ENCODE data around the gene RAPGEF4. TPM values are rescaled to one million over a fixed set of nuclear protein-coding genes. Genes with fewer than 3 reads are reported as not detected.
A peak's percentile ranks its signal among the peaks of the same experiment; 100 is the strongest.
"Not testable (repeated sequence)": the region's sequence is repeated elsewhere in the genome, so short reads cannot be mapped to it uniquely, and the experiment has no call there.

RAPGEF4 gene
- total RNA-seq, 1 experiment from 2014 or later, result 10.8 TPM

- DNase-seq (ENCODE audit: extremely low read depth, low read depth), result peak; percentile 43
Observed at GRCh38 chr2:173079973-173080860, 344.6 kb downstream of the RAPGEF4 start.

- DNase-seq (ENCODE audit: extremely low read depth, low read depth), result no peak
Observed at GRCh38 chr2:173086518-173087213, 351.0 kb downstream of the RAPGEF4 start.

GRCh38 chr2:173087214-173087581 is 351.6 kb downstream of the RAPGEF4 start:
- no peak for DNase-seq (ENCODE audit: extremely low read depth, low read depth)

GRCh38 chr2:173087793-173088496 is 352.3 kb downstream of the RAPGEF4 start:
- no peak for DNase-seq (ENCODE audit: extremely low read depth, low read depth)

- DNase-seq (ENCODE audit: extremely low read depth, low read depth), result no peak
Observed at GRCh38 chr2:173090276-173090877, 354.7 kb downstream of the RAPGEF4 start.

- no peak for DNase-seq (ENCODE audit: extremely low read depth, low read depth)
Observed at GRCh38 chr2:173090973-173091660, 355.5 kb downstream of the RAPGEF4 start.

GRCh38 chr2:173091910-173092309 is 356.3 kb downstream of the RAPGEF4 start:
- DNase-seq (ENCODE audit: extremely low read depth, low read depth), result no peak

- no peak for DNase-seq (ENCODE audit: extremely low read depth, low read depth)
Observed at GRCh38 chr2:173092844-173093402, 357.3 kb downstream of the RAPGEF4 start.

GRCh38 chr2:173093617-173094016 is 358.0 kb downstream of the RAPGEF4 start:
- not testable (repeated sequence) for DNase-seq (ENCODE audit: extremely low read depth, low read depth)

GRCh38 chr2:173094731-173095130 is 359.1 kb downstream of the RAPGEF4 start:
- no peak for DNase-seq (ENCODE audit: extremely low read depth, low read depth)

GRCh38 chr2:173095356-173095755 is 359.7 kb downstream of the RAPGEF4 start:
- no peak for DNase-seq (ENCODE audit: extremely low read depth, low read depth)

GRCh38 chr2:173099271-173099670 is 363.6 kb downstream of the RAPGEF4 start:
- no peak for DNase-seq (ENCODE audit: extremely low read depth, low read depth)

GRCh38 chr2:173099804-173100203 is 364.2 kb downstream of the RAPGEF4 start:
- DNase-seq (ENCODE audit: extremely low read depth, low read depth), result no peak

GRCh38 chr2:173101687-173102086 is 366.0 kb downstream of the RAPGEF4 start:
- no peak for DNase-seq (ENCODE audit: extremely low read depth, low read depth)

Small RNA genes lying within 50 kb of the gene (small RNA-seq; reads per million reads assigned to genes)
- 0.02 to 0.06 reads per million in 2 experiments for gene RF01210

Other genes starting within 250 kb of the RAPGEF4 start
- 49.9 and 50.7 TPM in 2 replicates for gene PDK1, start 179.8 kb upstream of the RAPGEF4 start, total RNA-seq (2014; rRNA removed; shearing (Covaris generic))

All from NCI-H460 (cell line).